ENCODE results near the gene FOXE3. TPM values are rescaled to one million over a fixed set of nuclear protein-coding genes. Genes with fewer than 3 reads are reported as not detected.

Gene FOXE3
- total RNA-seq, 1 experiment from 2014 or later = 0.20 TPM

DNA sequence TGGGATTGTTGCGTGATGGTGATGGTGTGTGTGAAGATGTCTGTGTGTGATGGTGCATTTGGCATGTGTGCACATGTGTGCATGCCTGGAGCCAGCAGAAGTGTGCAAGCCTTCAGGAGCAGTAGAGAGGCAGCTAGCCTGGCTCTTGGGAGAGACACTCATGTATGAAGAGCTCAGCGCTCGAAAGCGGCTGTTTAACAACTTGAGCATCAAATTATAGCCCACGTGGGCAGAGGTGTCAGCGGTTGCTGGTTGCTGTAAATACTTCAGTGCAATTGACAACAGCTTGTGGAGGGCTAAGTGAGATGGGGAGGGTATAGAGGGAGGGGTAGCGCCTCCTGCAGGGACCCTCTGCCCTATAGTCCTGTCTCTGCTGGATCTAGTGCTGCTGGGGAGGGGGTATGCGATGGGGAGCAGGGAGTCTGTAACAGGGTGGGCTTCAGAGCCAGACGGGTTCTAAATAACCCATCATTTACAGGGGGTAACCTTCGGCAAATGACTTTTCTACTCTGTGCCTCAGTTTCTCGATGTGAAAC is 43.2 kb downstream of the FOXE3 start:
- H3K4me3 ChIP-seq (replicated peaks in 1 of 2; ENCODE audit: low read depth in 1 of 2, low read length in 2 of 2) = no peak overlapping the region
- CTCF ChIA-PET = interaction anchor here (1.1 kb wide), 1 partner anchor 9 kb away, joined by 3 read pairs; no protein-coding TSS in a partner anchor
- POLR2A ChIA-PET = no interaction called here
- no peak for ATAC-seq
- no peaks in the 10 kb centered on the region for H3K79me2 ChIP-seq (ENCODE audit: insufficient read depth, low read length)
- H3K36me3 ChIP-seq (ENCODE audit: control insufficient read depth in 1 of 2, insufficient read depth in 2 of 2, low read length in 2 of 2) = no peaks in the 10 kb centered on the region
- no TSS peak for BruUV-seq (replicated peaks)
- peaks cover 42% of the 10 kb centered on the region for H3K27me3 ChIP-seq (ENCODE audit: insufficient read depth, low read length)
- DNase-seq (ENCODE audit: low read depth, low spot score) = no peak
- H3K27ac ChIP-seq (ENCODE audit: low read depth, low read length) = no peak overlapping the region
- no peak for TF ChIP-seq EGR1 (IDR thresholded peaks at IDR 0.05; ENCODE audit: low read depth)
- TF ChIP-seq JUND (IDR thresholded peaks at IDR 0.05) = no peak
- no peak for TF ChIP-seq EZH2 (IDR thresholded peaks at IDR 0.05)
- H3K4me1 ChIP-seq (ENCODE audit: control insufficient read depth in 1 of 2, insufficient read depth in 2 of 2, low read length in 2 of 2) = no peaks in the 10 kb centered on the region
- H3K4me2 ChIP-seq (ENCODE audit: low read length) = no peak overlapping the region
- no peaks in the 10 kb centered on the region for H3K9me3 ChIP-seq (ENCODE audit: control insufficient read depth in 1 of 2, insufficient read depth in 1 of 2, low read depth in 1 of 2, low read length in 2 of 2)
- RAD21 ChIA-PET (ENCODE audit: low non-redundant PET in 1 of 2, low total read pairs in 2 of 2, uncharacterized antibody in 2 of 2, unreplicated experiment in 2 of 2) = no interaction called here
- no peaks in the 10 kb centered on the region for H4K20me1 ChIP-seq (ENCODE audit: insufficient read depth)
- no peaks in the 10 kb centered on the region for H3K9me2 ChIP-seq (ENCODE audit: insufficient read depth)
- H3K9ac ChIP-seq (ENCODE audit: low read length) = no peak overlapping the region
- H2AFZ ChIP-seq (ENCODE audit: low read depth, low read length, poor library complexity, severe bottlenecking) = no peak overlapping the region
- intact Hi-C loops (cut with micrococcal nuclease) = no loop called here

DNA sequence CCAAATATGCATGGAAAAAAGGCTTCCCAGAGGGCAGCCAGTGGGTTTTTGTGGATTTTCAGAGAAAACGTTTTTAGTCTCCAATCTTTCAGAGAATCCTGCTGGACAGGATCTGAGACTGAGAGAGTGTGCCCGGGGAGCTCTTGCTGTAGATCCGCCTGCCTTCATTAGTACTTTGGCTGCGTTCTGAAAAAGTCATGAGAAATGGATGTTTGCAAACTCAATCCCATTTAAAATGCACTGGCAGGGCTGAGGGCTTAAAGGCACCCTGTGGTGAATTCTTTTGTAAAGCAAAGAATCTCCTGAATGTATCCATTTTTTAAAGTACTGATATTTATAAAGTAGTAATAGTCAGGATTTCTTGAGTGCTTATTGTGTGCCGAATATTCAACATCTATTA is 44.0 kb downstream of the FOXE3 start:
- no peak overlapping the region for H3K27ac ChIP-seq (ENCODE audit: low read depth, low read length)
- CTCF ChIA-PET = interaction anchor here (1.1 kb wide), 1 partner anchor 10 kb away, joined by 3 read pairs; no protein-coding TSS in a partner anchor

More for the DNA sequence above, 44.0 kb downstream of the FOXE3 start:
- Histone ChIP-seq H3K79me2 (ENCODE audit: insufficient read depth, low read length) (no peaks in the 10 kb centered on the region), H3K4me1 (ENCODE audit: control insufficient read depth in 1 of 2, insufficient read depth in 2 of 2, low read length in 2 of 2) (no peaks in the 10 kb centered on the region), H3K9me3 (ENCODE audit: control insufficient read depth in 1 of 2, insufficient read depth in 1 of 2, low read depth in 1 of 2, low read length in 2 of 2) (no peaks in the 10 kb centered on the region), H2AFZ (ENCODE audit: low read depth, low read length, poor library complexity, severe bottlenecking) (no peak overlapping the region), H3K4me3 (replicated peaks in 1 of 2; ENCODE audit: low read depth in 1 of 2, low read length in 2 of 2) (no peak overlapping the region), H4K20me1 (ENCODE audit: insufficient read depth) (no peaks in the 10 kb centered on the region), H3K9ac (ENCODE audit: low read length) (no peak overlapping the region), H3K27me3 (ENCODE audit: insufficient read depth, low read length) (peaks cover 42% of the 10 kb centered on the region), H3K4me2 (ENCODE audit: low read length) (no peak overlapping the region), H3K9me2 (ENCODE audit: insufficient read depth) (no peaks in the 10 kb centered on the region), H3K36me3 (ENCODE audit: control insufficient read depth in 1 of 2, insufficient read depth in 2 of 2, low read length in 2 of 2) (no peaks in the 10 kb centered on the region)
- ChIA-PET POLR2A (no interaction called here), RAD21 (ENCODE audit: low non-redundant PET in 1 of 2, low total read pairs in 2 of 2, uncharacterized antibody in 2 of 2, unreplicated experiment in 2 of 2) (no interaction called here)
- TF ChIP-seq YY1 (IDR thresholded peaks at IDR 0.05; ENCODE audit: extremely low read depth, insufficient replicate concordance, low read depth, low read length) (no peak), SRF (IDR thresholded peaks at IDR 0.05; ENCODE audit: low read depth) (no peak)
- TF ChIP-seq, protein P1, sequence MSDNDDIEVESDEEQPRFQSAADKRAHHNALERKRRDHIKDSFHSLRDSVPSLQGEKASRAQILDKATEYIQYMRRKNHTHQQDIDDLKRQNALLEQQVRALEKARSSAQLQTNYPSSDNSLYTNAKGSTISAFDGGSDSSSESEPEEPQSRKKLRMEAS (IDR thresholded peaks at IDR 0.05) = no peak
- ATAC-seq (no peak), DNase-seq (ENCODE audit: low read depth, low spot score) (no peak)
- intact Hi-C loops (cut with micrococcal nuclease) = no loop called here
- no TSS peak for BruUV-seq (replicated peaks)

Measured in HCT116 (cell line).